DLD1 (cell line): ENCODE data around the gene NUBP1.
"Not testable (repeated sequence)": the region's sequence is repeated elsewhere in the genome, so short reads cannot be mapped to it uniquely, and the experiment has no call there.

Experiments used
- in situ Hi-C: cut with HindIII; loops from 2 replicates; pipeline ENCODE4 v1.10.0; 2017; ENCODE audit warnings: low sequenced_read_pairs

The NUBP1 gene

DNA sequence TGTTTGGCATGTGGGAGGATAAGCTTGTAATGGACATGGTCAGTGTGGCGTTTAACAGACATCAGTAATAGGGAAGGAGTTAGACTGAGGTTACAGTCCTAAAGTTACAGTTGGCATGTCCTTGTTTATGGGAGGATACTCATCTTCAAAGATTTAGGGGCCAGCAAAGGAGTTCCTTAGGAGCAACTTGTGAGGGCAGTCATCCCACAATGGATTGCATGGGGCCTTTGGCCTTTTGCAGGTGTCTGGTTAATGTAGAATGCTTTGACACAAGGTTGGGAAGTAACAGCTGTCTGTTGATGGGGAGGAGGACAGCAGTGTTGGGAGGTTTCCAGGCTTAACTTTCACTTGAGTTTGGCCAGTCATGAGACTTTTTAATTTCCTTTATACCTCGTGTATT is 2.2 kb downstream of the NUBP1 start:
- in situ Hi-C loops: loop anchor here (10.0 to 25.0 kb wide), 3 partner anchors 81 to 209 kb away; no protein-coding TSS in a partner anchor

DNA sequence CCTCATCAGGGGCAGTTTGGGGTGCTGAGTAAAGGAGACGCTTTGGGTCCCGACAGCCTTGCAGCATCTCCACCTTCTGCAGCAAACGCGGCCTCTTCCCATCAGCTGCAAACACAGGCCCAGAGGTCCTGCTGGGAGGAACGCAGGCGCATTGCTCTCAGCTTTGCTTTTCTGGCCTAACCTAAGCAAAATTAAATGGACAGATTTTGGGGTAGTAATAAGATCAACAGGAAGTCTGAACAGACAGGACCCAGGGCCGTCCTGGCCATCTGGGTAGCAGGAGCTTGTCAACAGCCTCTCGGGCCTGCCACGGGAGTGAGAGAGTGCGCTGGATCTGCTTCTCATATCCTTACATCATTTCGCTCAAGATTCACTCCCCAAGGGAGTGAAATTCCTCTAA is 7.2 kb downstream of the NUBP1 start:
- in situ Hi-C loops: loop anchor here (25.0 kb wide), 1 partner anchor 112 kb away; no protein-coding TSS in a partner anchor

GRCh38 chr16:10751291-10751697 is 7.7 kb downstream of the NUBP1 start:
- in situ Hi-C loops: loop anchor here (25.0 kb wide), 1 partner anchor 111 kb away; no protein-coding TSS in a partner anchor

DNA sequence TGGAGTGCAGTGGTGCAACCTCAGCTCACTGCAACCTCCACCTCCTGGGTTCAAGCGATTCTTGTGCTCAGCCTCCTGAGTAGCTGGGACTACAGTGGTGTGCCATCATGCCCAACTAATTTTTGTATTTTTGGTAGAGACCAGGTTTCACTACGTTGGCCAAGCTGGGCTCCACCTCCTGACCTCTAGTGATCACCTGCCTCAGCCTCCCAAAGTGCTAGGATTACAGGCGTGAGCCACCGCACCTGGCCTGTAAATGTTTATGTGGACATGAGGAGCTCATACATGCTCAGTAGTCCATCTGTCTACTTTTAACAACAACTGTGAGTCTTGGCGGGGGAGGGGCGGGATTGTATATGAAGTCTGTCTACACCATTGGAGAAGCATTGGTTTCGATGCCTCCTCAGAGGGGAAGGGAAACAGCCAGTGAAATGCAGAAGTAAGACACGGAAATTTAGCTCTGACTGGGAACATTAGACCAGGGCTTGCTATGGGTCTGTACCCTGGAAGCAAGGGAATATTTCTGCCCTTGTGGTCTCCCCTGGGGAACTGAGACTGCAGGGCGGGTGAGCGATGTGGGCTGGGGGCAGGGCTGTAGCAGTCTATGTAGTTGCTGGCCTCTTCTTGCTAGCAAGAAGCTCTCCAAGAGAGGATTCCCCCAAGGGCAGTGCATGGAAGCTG is 9.3 kb downstream of the NUBP1 start:
- in situ Hi-C loops: loop anchor here (25.0 kb wide), 1 partner anchor 109 kb away; no protein-coding TSS in a partner anchor

DNA sequence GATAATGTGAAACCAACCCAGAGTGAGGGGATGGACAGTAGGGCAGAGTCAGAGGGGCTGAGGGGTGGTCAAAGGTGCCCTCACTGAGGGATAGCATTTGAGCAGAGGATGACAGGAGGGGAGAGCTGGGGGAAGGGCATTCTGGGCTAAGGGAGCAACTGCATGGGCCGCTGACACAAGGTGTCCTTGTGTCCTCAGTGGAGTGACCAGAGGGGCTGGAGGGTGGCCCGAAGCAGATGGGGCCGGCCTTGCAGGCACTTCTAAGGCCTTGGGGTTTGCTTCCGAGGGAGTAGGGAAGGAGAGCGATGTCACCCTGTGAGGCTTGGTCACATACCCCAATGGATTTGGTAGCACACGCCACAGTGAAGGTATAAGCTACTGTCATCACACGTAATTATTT is 10.0 kb downstream of the NUBP1 start:
- in situ Hi-C loops: loop anchor here (25.0 kb wide), 1 partner anchor 109 kb away; no protein-coding TSS in a partner anchor

DNA sequence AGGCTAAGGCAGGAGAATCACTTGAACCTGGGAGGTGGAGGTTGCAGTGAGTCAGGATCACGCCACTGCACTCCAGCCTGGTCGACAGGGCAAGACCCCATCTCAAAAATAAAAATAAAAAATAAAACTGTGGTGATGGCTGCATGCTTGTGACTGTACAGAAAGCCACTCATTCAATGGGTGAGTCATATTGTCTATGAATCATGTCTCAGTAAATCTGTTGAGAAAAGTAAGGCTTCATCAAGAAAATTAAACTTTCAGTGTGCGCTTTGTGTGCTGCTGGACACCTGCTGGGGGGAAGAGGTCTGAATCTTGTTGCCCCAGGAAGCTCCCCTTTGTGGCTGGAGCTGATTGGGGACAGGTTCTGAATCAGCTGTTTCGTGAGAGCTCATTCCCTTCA is 11.3 kb downstream of the NUBP1 start:
- in situ Hi-C loops: loop anchor here (25.0 kb wide), 1 partner anchor 107 kb away; no protein-coding TSS in a partner anchor

DNA sequence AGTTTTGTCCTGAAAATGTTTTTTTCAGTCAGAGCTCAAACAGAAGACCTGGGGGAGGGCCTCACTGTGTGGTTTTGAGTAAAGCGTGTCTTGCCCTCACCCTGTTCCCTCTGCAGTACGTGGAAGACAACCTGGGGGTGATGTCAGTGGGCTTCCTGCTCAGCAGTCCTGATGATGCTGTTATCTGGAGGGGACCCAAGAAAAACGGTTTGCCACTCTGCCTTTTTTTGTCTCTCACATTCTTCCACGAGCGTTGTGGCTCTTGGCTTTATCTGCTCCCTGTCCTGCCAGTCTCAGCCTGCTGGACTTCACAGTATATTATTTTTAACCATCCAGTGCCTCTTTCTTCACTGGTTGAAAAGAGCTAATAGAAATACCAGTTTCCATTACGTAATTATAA is 12.9 kb downstream of the NUBP1 start:
- in situ Hi-C loops: loop anchor here (25.0 kb wide), 1 partner anchor 106 kb away; no protein-coding TSS in a partner anchor

DNA sequence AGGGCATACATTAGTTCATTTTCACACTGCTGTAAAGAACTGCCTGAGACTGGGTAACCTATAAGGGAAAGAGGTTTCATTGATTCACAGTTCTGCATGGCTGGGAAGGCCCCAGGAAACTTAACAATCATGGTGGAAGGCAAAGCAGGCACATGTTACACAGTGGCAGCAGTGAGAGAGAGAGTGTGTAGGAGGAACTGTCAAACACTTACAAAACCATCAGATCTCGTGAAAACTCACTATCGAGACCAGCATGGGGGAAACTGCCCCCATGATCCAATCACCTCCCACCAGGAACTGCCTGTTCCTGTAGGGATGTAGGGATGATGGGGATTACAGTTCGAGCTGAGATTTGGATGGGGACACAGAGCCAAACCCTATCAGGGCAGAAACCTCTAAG is 17.2 kb downstream of the NUBP1 start:
- in situ Hi-C loops: loop anchor here (25.0 kb wide), 1 partner anchor 101 kb away; no protein-coding TSS in a partner anchor

GRCh38 chr16:10761373-10761772 is 17.7 kb downstream of the NUBP1 start:
- in situ Hi-C loops: loop anchor here (25.0 kb wide), 1 partner anchor 101 kb away; no protein-coding TSS in a partner anchor

DNA sequence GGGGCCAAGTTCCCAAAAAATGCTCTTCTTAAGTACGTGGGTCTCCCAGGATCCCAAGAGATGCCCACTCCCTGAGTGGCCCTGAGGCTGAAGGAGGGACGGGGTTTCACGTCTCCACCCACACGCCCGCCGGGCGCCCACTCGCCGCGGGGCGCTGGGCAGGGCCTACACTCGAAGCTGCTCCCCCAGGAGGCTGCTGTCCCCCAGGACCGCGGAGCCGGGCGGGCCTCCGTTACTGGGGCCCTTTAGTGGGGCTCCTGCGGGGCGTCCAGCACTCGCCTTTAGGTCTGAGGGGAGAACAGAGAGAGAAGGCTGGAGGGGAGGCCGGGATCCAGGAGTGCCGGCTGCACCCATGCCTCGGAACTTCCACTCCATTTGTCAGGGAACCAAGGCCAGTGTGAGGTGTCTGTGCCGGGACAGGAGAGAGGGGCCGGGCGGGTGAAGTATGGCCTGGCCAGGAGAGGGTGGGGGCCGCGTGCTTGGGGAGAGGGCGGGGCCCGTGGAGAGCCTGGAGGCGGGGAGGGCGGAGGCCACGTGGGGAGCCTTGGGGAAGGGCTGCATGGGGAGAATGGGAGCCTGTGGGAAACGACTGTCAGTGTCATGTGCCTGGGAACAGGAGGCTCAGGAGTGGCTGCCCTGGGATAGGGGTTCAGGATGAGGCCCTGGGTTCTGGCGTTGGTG is 18.8 kb downstream of the NUBP1 start:
- in situ Hi-C loops: loop anchor here (25.0 kb wide), 1 partner anchor 100 kb away; no protein-coding TSS in a partner anchor

- in situ Hi-C loops: loop anchor here (25.0 kb wide), 1 partner anchor 99 kb away; no protein-coding TSS in a partner anchor
These were observed 19.8 kb downstream of the NUBP1 start for GRCh38 chr16:10763456-10763855.

GRCh38 chr16:10765772-10766171 is 22.1 kb downstream of the NUBP1 start:
- in situ Hi-C loops: loop anchor here (25.0 kb wide), 1 partner anchor 97 kb away; no protein-coding TSS in a partner anchor

GRCh38 chr16:10767127-10767526 is 23.5 kb downstream of the NUBP1 start:
- in situ Hi-C loops: loop anchor here (25.0 kb wide), 1 partner anchor 95 kb away; no protein-coding TSS in a partner anchor

GRCh38 chr16:10769381-10769780 is 25.7 kb downstream of the NUBP1 start:
- in situ Hi-C loops: loop anchor here (25.0 kb wide), 1 partner anchor 93 kb away; no protein-coding TSS in a partner anchor

DNA sequence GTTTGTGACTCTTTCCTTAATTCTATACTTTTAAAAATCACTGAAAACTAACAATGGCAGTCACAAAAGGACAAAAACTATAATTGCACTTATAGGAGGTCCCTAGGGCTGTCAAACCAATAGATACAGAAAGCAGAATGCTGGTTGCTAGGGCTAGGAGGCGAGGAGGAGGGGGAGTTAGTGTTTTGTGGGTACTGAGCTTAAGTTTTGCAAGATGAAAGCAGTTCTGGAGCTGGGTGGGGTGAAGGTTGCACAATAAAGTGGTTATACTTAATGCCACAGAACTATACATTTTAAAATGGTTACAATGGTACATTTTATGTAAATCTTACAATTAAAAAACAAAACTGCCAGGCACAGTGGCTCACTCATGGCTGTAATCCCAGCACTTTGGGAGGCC is 27.3 kb downstream of the NUBP1 start:
- in situ Hi-C loops: loop anchor here (25.0 kb wide), 1 partner anchor 91 kb away; no protein-coding TSS in a partner anchor

- in situ Hi-C loops: no loop called here
These were observed 32.6 kb downstream of the NUBP1 start for GRCh38 chr16:10776280-10776679.

DNA sequence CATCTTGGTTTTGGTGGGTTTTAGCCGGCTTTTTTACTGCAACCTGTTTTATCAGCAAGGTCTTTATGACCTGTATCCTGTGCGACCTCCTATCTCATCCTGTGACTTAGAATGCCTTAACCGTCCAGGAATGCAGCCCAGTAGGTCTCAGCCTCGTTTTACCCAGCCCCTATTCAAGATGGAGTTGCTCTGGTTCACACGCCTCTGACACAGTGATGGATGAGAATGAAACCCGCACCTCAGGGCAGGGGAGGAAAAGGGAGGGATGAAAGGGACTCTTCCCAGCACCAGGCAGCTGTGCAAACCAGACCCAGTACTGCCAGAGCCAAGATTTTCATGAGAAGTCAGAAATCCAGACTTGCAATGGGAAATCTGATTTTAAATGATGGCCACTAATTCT is 33.3 kb downstream of the NUBP1 start:
- in situ Hi-C loops: not testable (repeated sequence)

GRCh38 chr16:10777356-10777755 is 33.7 kb downstream of the NUBP1 start:
- in situ Hi-C loops: no loop called here

DNA sequence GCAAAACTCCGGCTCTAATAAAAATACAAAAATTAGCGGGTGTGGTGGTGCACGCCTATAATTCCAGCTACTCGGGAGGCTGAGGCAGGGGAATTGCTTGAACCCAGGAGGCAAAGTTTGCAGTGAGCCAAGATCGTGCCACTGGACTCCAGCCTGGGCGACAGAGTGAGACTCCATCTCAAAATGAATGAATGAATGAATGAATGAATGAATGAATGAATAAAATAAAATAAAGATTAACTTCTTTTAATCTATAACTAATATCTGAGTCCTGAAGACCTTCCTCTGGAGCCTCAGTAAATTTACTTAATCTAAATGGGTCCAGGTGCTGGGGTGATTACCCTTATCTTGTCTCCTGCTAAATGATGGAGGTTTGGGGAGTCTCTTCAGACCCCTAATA is 36.3 kb downstream of the NUBP1 start:
- in situ Hi-C loops: not testable (repeated sequence)

DNA sequence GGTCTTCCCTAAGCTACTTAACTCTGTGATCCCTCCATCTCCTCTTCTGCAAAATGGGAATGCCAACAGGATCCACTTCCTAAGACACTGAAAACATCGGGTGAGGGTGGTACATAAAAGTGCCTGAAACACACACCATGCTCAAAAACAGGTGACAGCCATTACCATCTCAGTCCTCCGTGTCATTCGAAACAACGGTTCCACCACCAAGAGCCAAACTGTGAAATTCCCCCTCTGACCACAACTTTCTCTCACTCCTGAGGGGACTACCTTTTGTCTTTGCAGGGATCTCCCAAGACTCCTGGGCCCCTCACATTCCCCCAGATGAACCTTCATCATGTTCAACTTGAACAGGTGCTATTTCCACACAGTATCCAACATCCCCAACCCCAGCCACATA is 37.0 kb downstream of the NUBP1 start:
- in situ Hi-C loops: no loop called here

- in situ Hi-C loops: no loop called here
These were observed 39.0 kb downstream of the NUBP1 start for GRCh38 chr16:10782628-10783027.
